Caki2 (cell line): ENCODE data around the gene LRP1-AS. TPM values are rescaled to one million over a fixed set of nuclear protein-coding genes. Genes with fewer than 3 reads are reported as not detected.

Source experiments
- DNase-seq: peaks from one replicate; pipeline ENCODE4 v3.0.0-alpha.2; 2015; ENCODE audit warnings: low read depth
- in situ Hi-C: cut with HindIII; loops from 2 replicates; pipeline ENCODE4 v1.10.0; 2016; ENCODE audit warnings: low sequenced_read_pairs, low pct_unique_long_range_greater_than_20kb, mixed read lengths
- total RNA-seq: library from RNA; depleted of rRNA; stranded (reverse); fragments of >200 nt; shearing (Covaris generic); gene quantifications from 2 replicates; pipeline ENCODE4 v1.2.3, GENCODE V29; 2014; ENCODE audit warnings: low replicate concordance

Gene LRP1-AS
- total RNA-seq, 1 experiment from 2014 or later = not detected

GRCh38 chr12:57181561-57182155 is 34.2 kb upstream of the LRP1-AS start:
- in situ Hi-C loops = no loop called here
- DNase-seq = no peak

GRCh38 chr12:57181072-57181471 is 33.7 kb upstream of the LRP1-AS start:
- in situ Hi-C loops = no loop called here
- no peak for DNase-seq

GRCh38 chr12:57180321-57180989 is 33.0 kb upstream of the LRP1-AS start:
- no peak for DNase-seq
- in situ Hi-C loops = no loop called here

GRCh38 chr12:57179331-57180086 is 32.1 kb upstream of the LRP1-AS start:
- in situ Hi-C loops = no loop called here

GRCh38 chr12:57178213-57178612 is 30.8 kb upstream of the LRP1-AS start:
- no peak for DNase-seq
- in situ Hi-C loops = no loop called here

More at GRCh38 chr12:57179331-57180086, 32.1 kb upstream of the LRP1-AS start:
- DNase-seq = no peak

- in situ Hi-C loops = no loop called here
These were observed 29.9 kb upstream of the LRP1-AS start for GRCh38 chr12:57177354-57177753.

GRCh38 chr12:57176846-57177245 is 29.4 kb upstream of the LRP1-AS start:
- no peak for DNase-seq
- in situ Hi-C loops = no loop called here

More at GRCh38 chr12:57177354-57177753, 29.9 kb upstream of the LRP1-AS start:
- DNase-seq = no peak

- no peak for DNase-seq
- in situ Hi-C loops = no loop called here
These were observed 28.7 kb upstream of the LRP1-AS start for GRCh38 chr12:57176139-57176477.

- in situ Hi-C loops = no loop called here
- DNase-seq = no peak
These were observed 28.2 kb upstream of the LRP1-AS start for GRCh38 chr12:57175428-57176138.

- in situ Hi-C loops = loop anchor here (5.0 kb wide), 1 partner anchor 51 kb away; no protein-coding TSS in a partner anchor
- DNase-seq = no peak
These were observed 26.3 kb upstream of the LRP1-AS start for GRCh38 chr12:57173683-57174082.

GRCh38 chr12:57173089-57173488 is 25.7 kb upstream of the LRP1-AS start:
- in situ Hi-C loops = loop anchor here (5.0 kb wide), 1 partner anchor 51 kb away; no protein-coding TSS in a partner anchor
- DNase-seq = peak; percentile 23

- no peak for DNase-seq
These were observed 24.2 kb upstream of the LRP1-AS start for GRCh38 chr12:57171668-57172067.

GRCh38 chr12:57170927-57171326 is 23.5 kb upstream of the LRP1-AS start:
- in situ Hi-C loops = loop anchor here (5.0 kb wide), 1 partner anchor 49 kb away; no protein-coding TSS in a partner anchor
- DNase-seq = no peak

More at GRCh38 chr12:57171668-57172067, 24.2 kb upstream of the LRP1-AS start:
- in situ Hi-C loops = loop anchor here (5.0 kb wide), 1 partner anchor 49 kb away; no protein-coding TSS in a partner anchor

GRCh38 chr12:57170408-57170807 is 23.0 kb upstream of the LRP1-AS start:
- no peak for DNase-seq
- in situ Hi-C loops = loop anchor here (5.0 kb wide), 1 partner anchor 48 kb away; no protein-coding TSS in a partner anchor

- in situ Hi-C loops = loop anchor here (5.0 kb wide), 1 partner anchor 48 kb away; no protein-coding TSS in a partner anchor
These were observed 22.6 kb upstream of the LRP1-AS start for GRCh38 chr12:57169969-57170368.

GRCh38 chr12:57169046-57169795 is 21.8 kb upstream of the LRP1-AS start:
- in situ Hi-C loops = no loop called here
- no peak for DNase-seq

More at GRCh38 chr12:57169969-57170368, 22.6 kb upstream of the LRP1-AS start:
- no peak for DNase-seq

GRCh38 chr12:57168058-57168457 is 20.6 kb upstream of the LRP1-AS start:
- in situ Hi-C loops = no loop called here

GRCh38 chr12:57166971-57167371 is 19.6 kb upstream of the LRP1-AS start:
- in situ Hi-C loops = no loop called here
- DNase-seq = peak; percentile 87

More at GRCh38 chr12:57168058-57168457, 20.6 kb upstream of the LRP1-AS start:
- no peak for DNase-seq
